Measurements from ENCODE around the gene NRG4.

The NRG4 gene

GRCh38 chr15:75948761-75949296, 63.4 kb downstream of the NRG4 start:
- CTCF ChIA-PET: no interaction called here
- POLR2A ChIA-PET: no interaction called here
- TF ChIP-seq CTCF (IDR thresholded peaks at IDR 0.05; ENCODE audit: insufficient read depth, low read length, missing control alignments): no peak
- no peak for DNase-seq (ENCODE audit: low read depth, low spot score)
- H3K4me3 ChIP-seq (ENCODE audit: low read depth, low read length): no peak overlapping the region

- ChIA-PET CTCF (no interaction called here), POLR2A (no interaction called here)
- no peak for TF ChIP-seq CTCF (IDR thresholded peaks at IDR 0.05; ENCODE audit: insufficient read depth, low read length, missing control alignments)
- peak; percentile 61 for DNase-seq (ENCODE audit: low read depth, low spot score)
- H3K4me3 ChIP-seq (ENCODE audit: low read depth, low read length): no peak overlapping the region
Observed at GRCh38 chr15:75947092-75947491, 65.1 kb downstream of the NRG4 start.

- DNase-seq (ENCODE audit: low read depth, low spot score): no peak
- CTCF ChIA-PET: no interaction called here
- POLR2A ChIA-PET: no interaction called here
- H3K4me3 ChIP-seq (ENCODE audit: low read depth, low read length): no peak overlapping the region
- TF ChIP-seq CTCF (IDR thresholded peaks at IDR 0.05; ENCODE audit: insufficient read depth, low read length, missing control alignments): no peak
Observed at GRCh38 chr15:75945953-75946352, 66.3 kb downstream of the NRG4 start.

GRCh38 chr15:75943713-75944215, 68.5 kb downstream of the NRG4 start:
- CTCF ChIA-PET: no interaction called here
- no peak overlapping the region for H3K4me3 ChIP-seq (ENCODE audit: low read depth, low read length)
- POLR2A ChIA-PET: no interaction called here
- TF ChIP-seq CTCF (IDR thresholded peaks at IDR 0.05; ENCODE audit: insufficient read depth, low read length, missing control alignments): no peak
- DNase-seq (ENCODE audit: low read depth, low spot score): no peak

GRCh38 chr15:75943246-75943645, 69.0 kb downstream of the NRG4 start:
- ChIA-PET CTCF (no interaction called here), POLR2A (no interaction called here)
- no peak for DNase-seq (ENCODE audit: low read depth, low spot score)
- no peak for TF ChIP-seq CTCF (IDR thresholded peaks at IDR 0.05; ENCODE audit: insufficient read depth, low read length, missing control alignments)
- no peak overlapping the region for H3K4me3 ChIP-seq (ENCODE audit: low read depth, low read length)

- no peak for TF ChIP-seq CTCF (IDR thresholded peaks at IDR 0.05; ENCODE audit: insufficient read depth, low read length, missing control alignments)
- ChIA-PET POLR2A (no interaction called here), CTCF (interaction anchor here (0.6 to 1.8 kb wide), 2 partner anchors 20 to 21 kb away, joined by 3 to 4 read pairs; no protein-coding TSS in a partner anchor)
- no peak overlapping the region for H3K4me3 ChIP-seq (ENCODE audit: low read depth, low read length)
- no peak for DNase-seq (ENCODE audit: low read depth, low spot score)
Observed at GRCh38 chr15:75942464-75942863, 69.8 kb downstream of the NRG4 start.

All from AG04449 (cell line).